GM12878 (cell line): ENCODE data around the gene SORCS2. TPM values are rescaled to one million over a fixed set of nuclear protein-coding genes. Genes with fewer than 3 reads are reported as not detected.

ENCODE experiments used
- CEBPB ChIP-seq, 2 experiments: fragments of 150-350 bp in 1 of 2; IDR thresholded peaks; 2 replicates each; pipeline ENCODE4 v1.6.1; 2012 to 2014; ENCODE audit warnings: low read depth in 2 of 2, low read length in 2 of 2, borderline replicate concordance in 1 of 2, inconsistent platforms in 1 of 2
- CEBPZ ChIP-seq: fragments of 150-350 bp; IDR thresholded peaks from 2 replicates; pipeline ENCODE4 v1.6.1; 2016; ENCODE audit warnings: low read depth, low read length
- CREM ChIP-seq: IDR thresholded peaks from 2 replicates; pipeline ENCODE4 v1.6.1; 2014; ENCODE audit warnings: antibody characterized with exemption, low read depth
- EP300 ChIP-seq, 2 experiments: fragments of 150-350 bp in 1 of 2; IDR thresholded peaks; 2 replicates each; pipeline ENCODE4 v1.6.1; 2011 to 2012; ENCODE audit warnings: low read depth in 2 of 2, low read length in 2 of 2, borderline replicate concordance in 1 of 2, improper control_type of control experiment in 1 of 2, inconsistent platforms in 1 of 2; ENCODE audit not compliant: control insufficient read depth in 1 of 2
- IKZF1 ChIP-seq: fragments of 450-650 bp; conservative IDR thresholded peaks from 2 replicates; pipeline ENCODE4 v1.6.1; 2017; ENCODE audit warnings: antibody characterized with exemption, mild to moderate bottlenecking
- MTA2 ChIP-seq: fragments of 450-650 bp; IDR thresholded peaks from 2 replicates; pipeline ENCODE4 v1.6.1; 2016; ENCODE audit warnings: low read depth, mild to moderate bottlenecking, moderate library complexity
- MXI1 ChIP-seq: fragments of 150-350 bp; IDR thresholded peaks from 2 replicates; pipeline ENCODE4 v1.6.1; 2011; ENCODE audit warnings: low read depth, mild to moderate bottlenecking, inconsistent platforms, low read length, improper control_type of control experiment
- MYB ChIP-seq: fragments of 150-350 bp; IDR thresholded peaks from 2 replicates; pipeline ENCODE4 v1.6.1; 2014; ENCODE audit warnings: mild to moderate bottlenecking, low read depth, low read length, borderline replicate concordance
- STAT1 ChIP-seq: fragments of 450-650 bp; conservative IDR thresholded peaks from 2 replicates; pipeline ENCODE4 v1.6.1; 2014; ENCODE audit warnings: antibody characterized with exemption, mild to moderate bottlenecking
- TCF7 ChIP-seq: IDR thresholded peaks from 2 replicates; pipeline ENCODE4 v1.6.1; 2014; ENCODE audit warnings: antibody characterized with exemption, borderline replicate concordance
- YY1 ChIP-seq: IDR thresholded peaks from 2 replicates; pipeline ENCODE4 v1.6.1; 2011; ENCODE audit warnings: low read depth, mild to moderate bottlenecking, low read length
- ZBED1 ChIP-seq: IDR thresholded peaks from 2 replicates; pipeline ENCODE4 v1.6.1; 2016; ENCODE audit warnings: borderline replicate concordance
- polyA plus RNA-seq, 11 experiments: library from polyadenylated mRNA; depleted of rRNA in 4 of 11; unstranded in 6 of 11; stranded (reverse) in 5 of 11; fragments of >200 nt; fragmentation: Nextera tagmentation in 4 of 11; fragmentation: Illumina TruSeq in 1 of 11; extraction: Ambion mirVana in 4 of 11; extraction: Trizol in 1 of 11; gene quantifications; 1 replicate in 1 of 11; 2 replicates in 10 of 11; pipeline versions ENCODE4 v1.2.1 to v1.2.3, GENCODE V29; 2011 to 2016; ENCODE audit warnings: inconsistent platforms in 2 of 11, missing spikeins in 2 of 11, low read depth in 1 of 11
- total RNA-seq, 4 experiments: library from RNA; depleted of rRNA in 3 of 4; stranded (reverse); fragments of >200 nt in 3 of 4; fragmentation: Illumina TruSeq in 1 of 4; extraction: Trizol in 1 of 4; gene quantifications; 2 replicates each; pipeline versions ENCODE4 v1.2.1 to v1.2.3, GENCODE V29; 2013 to 2021
- TF ChIP-seq, protein P1 (sequence below): fragments of 150-350 bp; IDR thresholded peaks from 2 replicates; pipeline ENCODE4 v1.6.1; 2014; ENCODE audit warnings: mild to moderate bottlenecking, low read depth, low read length
- TF ChIP-seq, protein P2 (sequence below): IDR thresholded peaks from 2 replicates; pipeline ENCODE4 v1.6.1; 2011; ENCODE audit warnings: borderline replicate concordance, low read depth, mild to moderate bottlenecking, moderate library complexity, low read length; ENCODE audit not compliant: insufficient read depth, poor library complexity, severe bottlenecking
- TF ChIP-seq, protein P3 (sequence below): fragments of 450-650 bp; IDR thresholded peaks from 2 replicates; pipeline ENCODE4 v1.6.1; 2018; ENCODE audit warnings: mild to moderate bottlenecking, low read depth, moderate library complexity; ENCODE audit not compliant: partially characterized antibody

SORCS2 gene
- total and polyA plus RNA-seq, 10 of the 15 experiments (the other 5 are each of a cell fraction or from before 2014, with no cell fraction given) = 0.01 to 0.15 (median 0.05) TPM; not detected in 5

DNA sequence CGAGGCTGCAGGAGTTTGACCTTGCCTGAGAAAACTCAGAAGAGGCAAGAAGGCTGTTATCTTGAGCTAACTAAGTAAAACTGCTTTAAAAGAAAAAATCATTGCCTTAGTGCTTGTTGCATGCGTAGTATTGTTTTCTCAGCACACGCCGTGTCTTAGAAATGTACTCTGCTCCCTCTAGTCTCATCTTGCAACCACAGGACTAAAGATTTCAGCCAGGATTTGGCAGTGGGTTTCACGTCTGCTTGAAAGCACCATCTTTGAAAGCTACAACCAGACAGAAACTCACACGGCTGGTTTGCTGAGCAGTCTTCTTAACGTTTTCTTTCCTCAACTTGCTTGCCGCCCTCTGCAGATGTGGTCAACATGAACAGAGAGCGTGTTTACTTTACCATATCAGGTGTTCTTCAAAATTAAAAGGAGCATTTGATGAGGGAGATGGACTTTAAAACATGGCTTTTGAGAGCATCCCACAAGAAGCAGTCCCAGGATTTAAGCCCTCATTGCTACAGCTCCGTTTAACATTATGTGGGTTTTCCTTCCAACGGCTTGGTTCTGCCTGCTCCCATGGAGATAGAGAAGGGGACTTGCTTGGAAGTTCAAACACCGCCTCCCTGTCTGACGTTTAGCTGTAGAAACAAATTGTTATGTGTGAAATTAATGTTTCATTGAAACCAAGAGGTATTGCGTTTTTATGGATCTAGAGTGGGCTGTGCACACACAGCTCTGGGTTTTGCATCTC lies 3.4 kb downstream of the SORCS2 start (continued):
- TF ChIP-seq CREM (no peak), YY1 (no peak), CEBPZ (no peak), ZBED1 (no peak), TCF7 (no peak), IKZF1 (no peak), MXI1 (no peak), CEBPB (IDR thresholded peaks at IDR 0.05; ENCODE audit: borderline replicate concordance in 1 of 2, low read depth in 2 of 2, low read length in 2 of 2) (no peak), EP300 (IDR thresholded peaks at IDR 0.05; ENCODE audit: borderline replicate concordance in 1 of 2, control insufficient read depth in 1 of 2, low read depth in 2 of 2, low read length in 2 of 2) (no peak), STAT1 (no peak), MYB (no peak), MTA2 (no peak)
- TF ChIP-seq, protein P1, sequence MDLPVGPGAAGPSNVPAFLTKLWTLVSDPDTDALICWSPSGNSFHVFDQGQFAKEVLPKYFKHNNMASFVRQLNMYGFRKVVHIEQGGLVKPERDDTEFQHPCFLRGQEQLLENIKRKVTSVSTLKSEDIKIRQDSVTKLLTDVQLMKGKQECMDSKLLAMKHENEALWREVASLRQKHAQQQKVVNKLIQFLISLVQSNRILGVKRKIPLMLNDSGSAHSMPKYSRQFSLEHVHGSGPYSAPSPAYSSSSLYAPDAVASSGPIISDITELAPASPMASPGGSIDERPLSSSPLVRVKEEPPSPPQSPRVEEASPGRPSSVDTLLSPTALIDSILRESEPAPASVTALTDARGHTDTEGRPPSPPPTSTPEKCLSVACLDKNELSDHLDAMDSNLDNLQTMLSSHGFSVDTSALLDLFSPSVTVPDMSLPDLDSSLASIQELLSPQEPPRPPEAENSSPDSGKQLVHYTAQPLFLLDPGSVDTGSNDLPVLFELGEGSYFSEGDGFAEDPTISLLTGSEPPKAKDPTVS = no peak
- TF ChIP-seq, protein P2, sequence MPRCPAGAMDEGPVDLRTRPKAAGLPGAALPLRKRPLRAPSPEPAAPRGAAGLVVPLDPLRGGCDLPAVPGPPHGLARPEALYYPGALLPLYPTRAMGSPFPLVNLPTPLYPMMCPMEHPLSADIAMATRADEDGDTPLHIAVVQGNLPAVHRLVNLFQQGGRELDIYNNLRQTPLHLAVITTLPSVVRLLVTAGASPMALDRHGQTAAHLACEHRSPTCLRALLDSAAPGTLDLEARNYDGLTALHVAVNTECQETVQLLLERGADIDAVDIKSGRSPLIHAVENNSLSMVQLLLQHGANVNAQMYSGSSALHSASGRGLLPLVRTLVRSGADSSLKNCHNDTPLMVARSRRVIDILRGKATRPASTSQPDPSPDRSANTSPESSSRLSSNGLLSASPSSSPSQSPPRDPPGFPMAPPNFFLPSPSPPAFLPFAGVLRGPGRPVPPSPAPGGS = no peak
- TF ChIP-seq, protein P3, sequence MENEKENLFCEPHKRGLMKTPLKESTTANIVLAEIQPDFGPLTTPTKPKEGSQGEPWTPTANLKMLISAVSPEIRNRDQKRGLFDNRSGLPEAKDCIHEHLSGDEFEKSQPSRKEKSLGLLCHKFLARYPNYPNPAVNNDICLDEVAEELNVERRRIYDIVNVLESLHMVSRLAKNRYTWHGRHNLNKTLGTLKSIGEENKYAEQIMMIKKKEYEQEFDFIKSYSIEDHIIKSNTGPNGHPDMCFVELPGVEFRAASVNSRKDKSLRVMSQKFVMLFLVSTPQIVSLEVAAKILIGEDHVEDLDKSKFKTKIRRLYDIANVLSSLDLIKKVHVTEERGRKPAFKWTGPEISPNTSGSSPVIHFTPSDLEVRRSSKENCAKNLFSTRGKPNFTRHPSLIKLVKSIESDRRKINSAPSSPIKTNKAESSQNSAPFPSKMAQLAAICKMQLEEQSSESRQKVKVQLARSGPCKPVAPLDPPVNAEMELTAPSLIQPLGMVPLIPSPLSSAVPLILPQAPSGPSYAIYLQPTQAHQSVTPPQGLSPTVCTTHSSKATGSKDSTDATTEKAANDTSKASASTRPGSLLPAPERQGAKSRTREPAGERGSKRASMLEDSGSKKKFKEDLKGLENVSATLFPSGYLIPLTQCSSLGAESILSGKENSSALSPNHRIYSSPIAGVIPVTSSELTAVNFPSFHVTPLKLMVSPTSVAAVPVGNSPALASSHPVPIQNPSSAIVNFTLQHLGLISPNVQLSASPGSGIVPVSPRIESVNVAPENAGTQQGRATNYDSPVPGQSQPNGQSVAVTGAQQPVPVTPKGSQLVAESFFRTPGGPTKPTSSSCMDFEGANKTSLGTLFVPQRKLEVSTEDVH = no peak
